Measurements from ENCODE around the gene FAM3D.

GRCh38 chr3:58585005-58585786 lies 81.4 kb downstream of the FAM3D start:
- TF ChIP-seq CTCF (IDR thresholded peaks at IDR 0.05; ENCODE audit: low read depth, low read length, poor library complexity, severe bottlenecking), result peak; percentile 53
- TF ChIP-seq EZH2phosphoT487 (IDR thresholded peaks at IDR 0.05; ENCODE audit: borderline replicate concordance, low read length), result peak; percentile 30; the same call in 1 of the 2 replicates

Measured in DOHH2 (cell line).